Measurements from ENCODE around the gene SETDB1. TPM values are rescaled to one million over a fixed set of nuclear protein-coding genes. Genes with fewer than 3 reads are reported as not detected.

SETDB1 gene
- total RNA-seq, 1 donor from 2014 or later: 20.6 TPM

- no peak for DNase-seq (ENCODE audit: low read depth)
- TF ChIP-seq CTCF (conservative IDR thresholded peaks at IDR 0.05; ENCODE audit: low read depth, low read length): no peak
- H3K4me3 ChIP-seq (ENCODE audit: low read depth, low read length): peak within 1 kb of the TSS; percentile 83
These were observed 48.7 kb downstream of the SETDB1 start, which contains the start of gene CERS2 for GRCh38 chr1:150974580-150975478. Gene CERS2 (minus strand): TSS chr1:150974835. CDS start chr1:150969090, 5,745 bp downstream.

- no peak overlapping the region for H3K4me3 ChIP-seq (ENCODE audit: low read depth, low read length)
- no peak for TF ChIP-seq CTCF (conservative IDR thresholded peaks at IDR 0.05; ENCODE audit: low read depth, low read length)
- DNase-seq (ENCODE audit: low read depth): no peak
These were observed 50.2 kb downstream of the SETDB1 start for GRCh38 chr1:150976401-150976821.

GRCh38 chr1:150976879-150977694, 50.9 kb downstream of the SETDB1 start:
- no peak for TF ChIP-seq CTCF (conservative IDR thresholded peaks at IDR 0.05; ENCODE audit: low read depth, low read length)
- DNase-seq (ENCODE audit: low read depth): no peak
- no peak overlapping the region for H3K4me3 ChIP-seq (ENCODE audit: low read depth, low read length)

DNA sequence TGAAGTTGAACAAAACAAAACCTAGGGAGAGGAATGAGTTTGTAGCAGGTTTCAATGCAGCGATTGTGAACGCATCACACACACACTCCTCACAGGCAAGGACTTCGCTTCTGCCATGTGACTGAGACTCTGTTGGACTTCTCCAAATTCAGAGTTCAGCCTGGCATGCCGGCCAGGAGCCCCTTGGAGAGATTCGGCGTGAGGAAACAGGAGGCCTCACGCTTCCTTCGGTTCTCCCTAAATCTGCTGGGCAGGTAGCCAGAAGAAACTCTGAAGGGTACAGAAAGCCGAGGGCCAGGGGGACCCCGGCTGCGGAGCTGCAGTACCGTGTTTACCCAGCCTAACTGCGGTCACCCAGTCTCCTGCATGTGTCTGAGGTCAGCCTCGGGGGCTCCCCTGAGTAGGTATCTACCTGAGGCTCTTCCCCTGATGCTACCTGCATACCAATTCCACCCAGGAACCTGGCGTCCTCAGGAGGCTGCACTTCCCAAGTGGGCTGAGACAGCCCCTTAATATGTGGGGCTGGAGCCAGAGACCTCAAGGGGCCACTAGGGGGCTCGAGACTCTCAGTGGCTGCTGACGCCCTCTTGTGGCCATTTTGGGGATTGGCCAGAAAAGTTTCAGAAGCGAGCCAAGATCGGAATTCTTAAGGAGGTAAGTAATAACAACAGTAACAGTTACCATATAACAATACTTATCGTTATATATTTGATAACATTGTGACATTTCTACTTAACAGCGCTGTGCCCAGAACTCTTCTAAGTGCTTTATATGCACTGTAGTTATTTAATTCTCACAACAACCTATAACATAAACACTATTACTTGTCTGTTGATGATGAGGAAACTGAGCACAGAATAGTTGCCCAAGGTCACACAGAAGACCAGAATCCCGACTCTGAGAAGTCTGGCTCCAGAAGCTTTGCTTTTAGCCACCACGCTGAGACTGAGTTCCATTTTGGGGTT, 53.2 kb downstream of the SETDB1 start:
- TF ChIP-seq CTCF (conservative IDR thresholded peaks at IDR 0.05; ENCODE audit: low read depth, low read length): peak; percentile 100
- no peak for DNase-seq (ENCODE audit: low read depth)
- H3K4me3 ChIP-seq (ENCODE audit: low read depth, low read length): peak overlapping the region; percentile 26

DNA sequence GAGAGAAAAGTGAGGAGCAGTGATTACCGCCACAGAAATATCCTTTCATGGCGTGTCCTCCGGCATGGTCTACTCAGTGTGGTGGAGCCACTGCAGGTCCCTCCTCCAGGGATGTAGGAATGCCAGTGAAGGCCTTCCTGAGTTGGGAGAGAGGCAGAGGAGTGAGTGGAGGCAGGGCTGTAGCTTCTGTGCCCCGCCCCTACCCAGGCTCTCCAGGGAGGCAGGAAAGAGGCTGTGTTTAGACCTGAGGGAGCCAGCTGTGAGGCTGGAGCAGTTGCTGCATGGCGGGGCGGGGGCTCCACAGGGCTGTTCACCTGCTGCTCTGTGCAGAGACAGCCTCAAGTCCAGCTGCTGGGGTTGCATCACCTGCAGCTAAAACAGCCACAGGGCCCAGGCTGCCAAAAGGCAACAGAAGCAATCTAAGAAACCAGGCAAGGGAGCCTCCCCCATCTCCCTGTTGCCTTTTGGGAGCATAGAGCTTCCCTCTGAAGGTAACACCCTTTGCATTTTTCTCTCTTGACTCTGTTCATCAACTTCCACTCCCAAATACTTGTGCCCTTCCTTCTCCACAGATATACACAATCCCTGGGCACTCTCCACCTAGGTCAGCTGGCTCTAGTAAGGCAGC, 55.1 kb downstream of the SETDB1 start:
- H3K4me3 ChIP-seq (ENCODE audit: low read depth, low read length): no peak overlapping the region
- TF ChIP-seq CTCF (conservative IDR thresholded peaks at IDR 0.05; ENCODE audit: low read depth, low read length): no peak
- no peak for DNase-seq (ENCODE audit: low read depth)
